ENCODE data around the gene COL6A2.

GRCh38 chr21:46150073-46150472, 52.2 kb downstream of the COL6A2 start:
- TF ChIP-seq EZH2 (IDR thresholded peaks at IDR 0.05; ENCODE audit: insufficient read depth, poor library complexity, severe bottlenecking) (no peak), EZH2phosphoT487 (IDR thresholded peaks at IDR 0.05; ENCODE audit: insufficient read depth, low read depth) (no peak)

All from GM23248 (cell line).